IPS-18c (cell line): Measurements from ENCODE around the gene RIC3.
"Not testable (repeated sequence)": the region's sequence is repeated elsewhere in the genome, so short reads cannot be mapped to it uniquely, and the experiment has no call there.

Source experiments
- H3K4me3 ChIP-seq: 2 replicates; pipeline ENCODE4 v1.7.0; 2013; ENCODE audit warnings: low read depth, mild to moderate bottlenecking, low read length, moderate library complexity; ENCODE audit not compliant: insufficient read depth
- H3K9me3 ChIP-seq: one replicate; pipeline ENCODE4 v1.6.1; 2013; ENCODE audit warnings: mild to moderate bottlenecking, low read length, moderate library complexity; ENCODE audit not compliant: control insufficient read depth, insufficient read depth

The RIC3 gene

GRCh38 chr11:8194956-8195355 lies 26.1 kb upstream of the RIC3 start:
- Histone ChIP-seq H3K9me3 (peaks cover 2% of the 10 kb centered on the region), H3K4me3 (no peak overlapping the region)

DNA sequence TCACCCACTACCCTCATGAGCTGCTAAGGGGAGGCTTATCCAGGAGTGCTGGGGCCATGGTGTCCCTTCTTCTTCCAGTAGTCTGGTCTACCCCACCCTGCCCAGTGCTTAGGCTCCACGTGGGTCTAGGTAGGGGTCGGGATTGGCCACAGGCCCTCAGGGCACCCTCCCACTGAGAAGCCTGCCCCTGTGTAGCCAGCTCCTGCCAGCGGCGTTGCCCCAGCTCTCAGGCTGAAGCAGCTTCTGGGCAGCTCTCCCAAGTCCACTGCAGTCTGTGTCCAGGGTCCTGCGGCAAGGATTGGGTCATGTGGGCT lies 24.0 kb upstream of the RIC3 start:
- Histone ChIP-seq H3K9me3 (no peaks in the 10 kb centered on the region), H3K4me3 (no peak overlapping the region)

GRCh38 chr11:8192016-8192895 lies 23.4 kb upstream of the RIC3 start:
- no peaks in the 10 kb centered on the region for H3K9me3 ChIP-seq
- no peak overlapping the region for H3K4me3 ChIP-seq

DNA sequence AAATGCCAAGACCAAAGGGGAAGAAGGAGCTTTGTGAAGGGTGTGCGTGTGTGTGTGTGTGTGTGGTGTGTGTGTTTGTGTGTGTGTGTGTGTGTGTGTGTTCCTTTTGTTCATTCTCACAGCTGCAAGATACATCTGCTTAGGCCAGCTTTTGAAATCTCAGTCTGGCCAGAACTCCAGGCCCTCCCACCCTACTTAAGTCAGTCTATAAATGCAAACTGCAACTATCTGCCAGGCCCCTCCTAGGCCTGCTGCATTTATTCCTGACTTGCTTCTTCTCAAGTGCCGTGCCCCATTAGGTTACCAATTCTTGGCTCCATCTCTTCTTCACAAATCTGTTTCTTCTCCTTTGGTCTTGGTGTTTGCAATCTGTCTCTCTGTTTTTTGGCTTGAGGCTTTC lies 21.6 kb upstream of the RIC3 start:
- Histone ChIP-seq H3K4me3 (no peak overlapping the region), H3K9me3 (no peaks in the 10 kb centered on the region)

- no peaks in the 10 kb centered on the region for H3K9me3 ChIP-seq
- H3K4me3 ChIP-seq: no peak overlapping the region
Observed at GRCh38 chr11:8186429-8186828, 17.6 kb upstream of the RIC3 start.

DNA sequence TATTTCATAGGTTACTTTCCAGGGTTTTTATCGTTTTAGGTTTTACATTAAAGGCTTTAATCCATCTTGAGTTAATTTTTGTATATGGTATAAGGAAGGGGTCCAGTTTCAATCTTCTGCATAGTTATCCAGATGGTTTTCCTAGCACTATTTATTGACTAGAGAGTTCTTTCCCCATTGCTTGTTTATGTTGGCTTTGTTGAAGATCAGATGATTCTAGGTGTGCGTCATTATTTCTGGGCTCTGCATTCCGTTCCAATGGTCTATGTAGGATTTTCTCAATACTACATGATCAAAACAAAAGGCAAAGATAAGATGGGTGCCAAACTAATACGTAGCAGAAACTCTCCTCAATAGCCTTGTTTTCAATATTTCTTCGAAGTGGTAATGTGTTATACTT lies 14.3 kb upstream of the RIC3 start:
- Histone ChIP-seq H3K9me3 (no peaks in the 10 kb centered on the region), H3K4me3 (no peak overlapping the region)

DNA sequence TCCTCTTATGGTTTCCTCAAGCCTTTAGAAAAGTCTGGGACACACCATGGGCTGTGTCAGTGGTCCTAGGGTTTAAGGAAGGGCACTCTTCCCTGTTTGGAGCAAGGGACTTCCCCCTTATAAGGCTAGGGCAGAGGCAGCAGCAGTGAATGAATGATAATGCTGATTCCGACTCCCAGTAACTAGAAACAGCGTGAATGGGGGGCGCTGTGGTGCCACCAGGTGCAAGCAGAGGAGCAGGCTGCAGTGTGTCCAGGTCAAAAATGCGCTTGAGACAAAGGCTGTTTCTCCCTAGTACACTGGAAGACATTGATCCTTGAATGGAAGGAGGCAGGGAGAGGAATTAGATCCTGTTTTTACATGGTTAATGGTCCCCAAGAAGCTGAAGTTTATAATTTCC lies 11.6 kb upstream of the RIC3 start:
- Histone ChIP-seq H3K4me3 (no peak overlapping the region), H3K9me3 (peaks cover under 1% of the 10 kb centered on the region)

DNA sequence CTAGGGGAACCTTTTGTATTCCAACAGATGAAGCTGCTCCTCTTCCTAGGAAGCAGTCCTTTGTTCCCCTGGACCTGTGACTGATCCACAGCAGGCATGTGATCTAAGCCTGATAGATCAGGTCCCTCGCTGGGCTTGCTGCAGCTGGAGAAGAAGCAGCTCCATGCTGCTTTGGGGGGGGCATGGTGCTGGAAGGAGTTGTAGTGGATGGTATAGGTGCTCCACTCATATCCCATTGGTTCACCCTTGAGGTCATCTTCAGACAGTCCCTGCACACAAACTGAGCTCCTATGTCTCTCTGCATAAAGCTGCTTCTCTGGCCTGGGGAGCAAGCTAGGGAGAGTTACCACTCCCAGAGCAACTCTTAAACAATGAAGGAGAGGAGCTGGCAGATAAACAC lies 9.5 kb upstream of the RIC3 start:
- peaks cover 5% of the 10 kb centered on the region for H3K9me3 ChIP-seq
- no peak overlapping the region for H3K4me3 ChIP-seq

DNA sequence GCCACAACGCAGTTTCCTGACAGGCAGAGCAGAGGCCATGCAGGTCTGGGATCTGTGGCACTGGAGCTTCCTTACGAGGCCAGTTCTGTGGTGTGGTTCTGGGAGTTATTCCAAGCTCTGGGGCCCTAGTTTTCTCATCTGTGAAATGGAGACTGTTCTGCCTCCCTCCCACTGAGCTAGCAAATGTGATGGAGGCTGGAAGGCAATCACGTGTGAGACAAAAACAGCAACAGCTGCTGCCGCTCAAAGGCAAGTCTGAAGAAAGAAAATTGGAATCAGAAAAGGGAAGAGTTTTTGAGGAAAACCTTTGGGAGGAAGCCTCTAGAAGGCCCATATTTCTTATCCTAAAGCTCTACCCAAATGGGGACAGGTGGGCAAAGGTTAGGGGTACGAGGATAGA lies 8.3 kb upstream of the RIC3 start:
- no peak overlapping the region for H3K4me3 ChIP-seq
- peaks cover 5% of the 10 kb centered on the region for H3K9me3 ChIP-seq

GRCh38 chr11:8167796-8168195 lies 1.0 kb downstream of the RIC3 start:
- peak overlapping the region; percentile 87 for H3K4me3 ChIP-seq
- no peaks in the 10 kb centered on the region for H3K9me3 ChIP-seq

- Histone ChIP-seq H3K9me3 (no peaks in the 10 kb centered on the region), H3K4me3 (no peak overlapping the region)
Observed at GRCh38 chr11:8164746-8165145, 4.1 kb downstream of the RIC3 start.

GRCh38 chr11:8161627-8162304 lies 7.1 kb downstream of the RIC3 start:
- not testable (repeated sequence) for H3K9me3 ChIP-seq, H3K4me3 ChIP-seq

DNA sequence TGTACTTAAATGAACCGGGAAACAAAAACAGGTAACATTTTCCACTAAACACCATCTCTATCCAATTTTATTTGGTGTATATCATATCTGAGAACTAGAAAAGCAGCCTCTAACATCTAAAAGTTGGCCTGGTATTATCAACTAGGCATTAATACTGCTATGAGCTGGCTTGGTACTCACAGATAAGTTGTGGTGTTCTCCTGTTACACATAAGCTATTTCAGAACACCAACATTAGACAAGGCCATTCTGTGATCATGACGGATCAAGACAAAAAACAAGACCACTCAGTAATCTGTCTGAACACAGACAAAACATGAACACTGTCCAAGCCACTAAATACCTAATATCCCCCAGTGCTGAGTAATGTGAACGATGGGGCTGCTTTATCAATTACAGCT lies 11.9 kb downstream of the RIC3 start:
- H3K9me3 ChIP-seq: no peaks in the 10 kb centered on the region
- H3K4me3 ChIP-seq: no peak overlapping the region

DNA sequence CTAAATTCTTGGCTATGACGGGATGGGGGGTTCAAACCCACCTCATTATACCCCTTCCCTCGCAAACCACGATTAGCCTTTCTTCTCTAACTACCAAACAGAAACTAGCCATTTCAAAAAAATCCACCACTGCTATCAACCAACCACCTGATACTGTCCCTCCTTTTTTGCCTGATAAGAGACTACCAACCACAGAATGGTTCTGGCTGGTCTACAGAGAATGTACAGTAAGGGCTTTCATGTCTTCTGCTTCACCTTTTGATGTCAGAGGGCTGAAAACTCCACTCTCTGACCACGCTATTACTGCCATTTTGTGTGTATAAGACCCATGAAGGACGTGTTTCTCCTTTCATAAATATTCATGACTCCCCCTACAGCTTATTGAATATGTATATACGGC lies 19.1 kb downstream of the RIC3 start:
- H3K4me3 ChIP-seq: no peak overlapping the region
- H3K9me3 ChIP-seq: no peaks in the 10 kb centered on the region

DNA sequence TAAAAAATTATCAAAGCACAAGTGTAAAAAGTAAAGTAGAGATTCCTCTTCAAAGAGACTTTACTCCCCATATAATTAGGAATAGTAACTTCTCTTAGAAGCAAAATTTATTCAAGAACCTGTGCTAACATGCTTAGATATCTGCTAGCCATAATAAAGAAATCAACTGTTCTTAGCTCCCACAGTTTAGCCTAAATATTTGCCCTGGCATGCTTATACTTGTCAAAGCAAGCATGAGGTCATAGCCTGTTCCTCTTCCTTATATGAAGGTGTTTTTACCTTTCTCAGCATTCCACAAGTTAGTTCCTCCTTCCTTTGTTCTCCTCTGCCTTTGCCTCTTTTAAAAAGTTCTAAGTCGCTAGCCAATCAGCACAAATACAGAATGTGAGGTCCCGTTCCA lies 30.3 kb downstream of the RIC3 start:
- peaks cover 2% of the 10 kb centered on the region for H3K9me3 ChIP-seq

DNA sequence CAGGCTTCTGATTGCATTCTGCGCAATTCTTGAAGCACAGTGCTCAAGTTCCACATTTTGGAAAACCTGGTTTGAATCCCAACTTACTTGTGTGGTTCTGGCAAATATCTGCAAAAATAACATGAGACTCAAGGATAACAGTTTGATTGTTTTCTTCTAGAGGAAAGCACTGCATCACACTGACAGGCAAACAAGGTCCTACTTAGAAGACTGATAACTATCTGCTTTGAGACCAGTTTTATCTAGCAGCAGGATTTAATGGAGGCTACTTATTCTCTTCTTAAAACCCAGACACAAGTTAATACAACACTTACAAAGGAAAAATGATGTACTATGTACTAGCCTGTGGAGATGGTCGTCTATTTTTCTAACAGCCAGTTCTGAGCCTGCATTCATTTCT lies 41.4 kb downstream of the RIC3 start:
- no peaks in the 10 kb centered on the region for H3K9me3 ChIP-seq
- H3K4me3 ChIP-seq: no peak overlapping the region

More for the DNA sequence above, 30.3 kb downstream of the RIC3 start:
- no peak overlapping the region for H3K4me3 ChIP-seq

GRCh38 chr11:8126649-8127289 lies 42.1 kb downstream of the RIC3 start:
- Histone ChIP-seq H3K4me3 (no peak overlapping the region), H3K9me3 (no peaks in the 10 kb centered on the region)

- H3K4me3 ChIP-seq: no peak overlapping the region
- no peaks in the 10 kb centered on the region for H3K9me3 ChIP-seq
Observed at GRCh38 chr11:8122173-8122764, 46.6 kb downstream of the RIC3 start.
